GM12864 (cell line): ENCODE data around the gene IFITM2.
"Not testable (repeated sequence)": the region's sequence is repeated elsewhere in the genome, so short reads cannot be mapped to it uniquely, and the experiment has no call there.

Experiments
- DNase-seq: peaks from one replicate; pipeline ENCODE4 v3.0.0-alpha.2; 2011; ENCODE audit warnings: low read depth
- H3K4me3 ChIP-seq: 2 replicates; pipeline ENCODE4 v1.5.1; 2011; ENCODE audit warnings: mild to moderate bottlenecking, low read depth, low read length, control low read depth
- TF ChIP-seq, protein P1 (sequence below): IDR thresholded peaks from 2 replicates; pipeline ENCODE4 v1.5.1; 2011; ENCODE audit warnings: low read depth, mild to moderate bottlenecking, moderate library complexity, low read length, control low read depth, inconsistent platforms; ENCODE audit errors: missing control alignments

IFITM2 gene

DNA sequence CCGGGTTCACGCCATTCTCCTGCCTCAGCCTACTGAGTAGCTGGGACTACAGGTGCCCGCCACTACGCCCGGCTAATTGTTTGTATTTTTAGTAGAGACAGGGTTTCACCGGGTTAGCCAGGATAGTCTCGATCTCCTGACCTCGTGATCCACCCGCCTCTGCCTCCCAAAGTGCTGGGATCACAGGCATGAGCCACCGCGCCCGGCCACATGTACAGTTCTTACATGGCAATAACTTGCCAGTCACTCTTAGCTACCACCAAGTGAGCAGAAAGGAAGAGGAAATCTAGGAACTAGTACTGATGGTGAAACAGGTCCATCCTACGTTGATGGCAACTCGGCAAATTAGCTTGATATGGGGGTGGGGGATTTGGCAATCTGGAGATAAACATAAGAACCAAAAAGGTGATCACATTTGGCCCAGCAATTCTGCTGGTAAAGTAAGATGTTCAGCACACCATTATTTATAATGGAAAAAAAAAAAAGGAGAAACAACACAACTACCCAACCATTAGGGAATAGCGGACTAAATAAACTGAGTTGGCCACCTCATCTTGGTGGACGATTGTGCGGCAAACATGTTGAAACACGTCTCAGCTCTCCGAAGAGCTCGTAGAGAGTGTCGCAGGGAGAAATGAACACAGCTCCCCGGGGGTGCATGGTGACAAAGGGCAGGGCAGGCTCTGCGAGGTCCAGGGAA lies 24.1 kb upstream of the IFITM2 start:
- H3K4me3 ChIP-seq = no peak overlapping the region
- TF ChIP-seq, protein P1, sequence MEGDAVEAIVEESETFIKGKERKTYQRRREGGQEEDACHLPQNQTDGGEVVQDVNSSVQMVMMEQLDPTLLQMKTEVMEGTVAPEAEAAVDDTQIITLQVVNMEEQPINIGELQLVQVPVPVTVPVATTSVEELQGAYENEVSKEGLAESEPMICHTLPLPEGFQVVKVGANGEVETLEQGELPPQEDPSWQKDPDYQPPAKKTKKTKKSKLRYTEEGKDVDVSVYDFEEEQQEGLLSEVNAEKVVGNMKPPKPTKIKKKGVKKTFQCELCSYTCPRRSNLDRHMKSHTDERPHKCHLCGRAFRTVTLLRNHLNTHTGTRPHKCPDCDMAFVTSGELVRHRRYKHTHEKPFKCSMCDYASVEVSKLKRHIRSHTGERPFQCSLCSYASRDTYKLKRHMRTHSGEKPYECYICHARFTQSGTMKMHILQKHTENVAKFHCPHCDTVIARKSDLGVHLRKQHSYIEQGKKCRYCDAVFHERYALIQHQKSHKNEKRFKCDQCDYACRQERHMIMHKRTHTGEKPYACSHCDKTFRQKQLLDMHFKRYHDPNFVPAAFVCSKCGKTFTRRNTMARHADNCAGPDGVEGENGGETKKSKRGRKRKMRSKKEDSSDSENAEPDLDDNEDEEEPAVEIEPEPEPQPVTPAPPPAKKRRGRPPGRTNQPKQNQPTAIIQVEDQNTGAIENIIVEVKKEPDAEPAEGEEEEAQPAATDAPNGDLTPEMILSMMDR = no peak
- no peak for DNase-seq

DNA sequence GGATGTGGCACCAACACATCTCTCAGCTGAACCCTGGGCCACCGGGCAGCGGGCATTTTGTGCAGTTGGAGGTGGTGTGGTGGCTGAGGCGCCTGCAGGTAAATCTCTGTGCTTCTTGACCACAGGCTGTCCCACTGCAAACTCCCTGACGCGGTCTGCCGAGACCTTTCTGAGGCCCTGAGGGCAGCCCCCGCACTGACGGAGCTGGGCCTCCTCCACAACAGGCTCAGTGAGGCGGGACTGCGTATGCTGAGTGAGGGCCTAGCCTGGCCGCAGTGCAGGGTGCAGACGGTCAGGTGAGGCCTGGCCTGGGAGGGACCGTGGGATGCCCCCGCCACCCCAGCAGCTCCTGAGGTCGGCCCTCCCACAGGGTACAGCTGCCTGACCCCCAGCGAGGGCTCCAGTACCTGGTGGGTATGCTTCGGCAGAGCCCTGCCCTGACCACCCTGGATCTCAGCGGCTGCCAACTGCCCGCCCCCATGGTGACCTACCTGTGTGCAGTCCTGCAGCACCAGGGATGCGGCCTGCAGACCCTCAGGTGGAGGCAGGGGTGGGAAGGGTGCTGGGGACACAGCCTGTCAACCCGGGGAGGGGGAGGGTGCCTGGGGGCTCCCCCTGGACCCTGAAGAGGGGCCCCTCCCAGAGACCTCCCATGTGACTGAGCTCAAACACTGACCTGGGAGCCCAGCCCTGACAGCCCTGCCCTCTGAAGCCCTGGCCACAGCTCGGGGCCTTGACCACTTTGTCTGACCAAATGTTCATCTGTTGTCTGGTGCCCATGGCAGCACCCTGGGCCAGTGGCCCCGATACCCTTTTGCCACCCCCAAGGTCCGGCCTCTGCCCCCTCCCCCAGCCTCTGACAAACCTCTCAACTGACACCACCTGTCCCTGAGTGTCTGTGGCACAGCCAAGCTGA lies 23.3 kb upstream of the IFITM2 start:
- H3K4me3 ChIP-seq = no peak overlapping the region
- DNase-seq = no peak
- TF ChIP-seq, protein P1 = no peak

DNA sequence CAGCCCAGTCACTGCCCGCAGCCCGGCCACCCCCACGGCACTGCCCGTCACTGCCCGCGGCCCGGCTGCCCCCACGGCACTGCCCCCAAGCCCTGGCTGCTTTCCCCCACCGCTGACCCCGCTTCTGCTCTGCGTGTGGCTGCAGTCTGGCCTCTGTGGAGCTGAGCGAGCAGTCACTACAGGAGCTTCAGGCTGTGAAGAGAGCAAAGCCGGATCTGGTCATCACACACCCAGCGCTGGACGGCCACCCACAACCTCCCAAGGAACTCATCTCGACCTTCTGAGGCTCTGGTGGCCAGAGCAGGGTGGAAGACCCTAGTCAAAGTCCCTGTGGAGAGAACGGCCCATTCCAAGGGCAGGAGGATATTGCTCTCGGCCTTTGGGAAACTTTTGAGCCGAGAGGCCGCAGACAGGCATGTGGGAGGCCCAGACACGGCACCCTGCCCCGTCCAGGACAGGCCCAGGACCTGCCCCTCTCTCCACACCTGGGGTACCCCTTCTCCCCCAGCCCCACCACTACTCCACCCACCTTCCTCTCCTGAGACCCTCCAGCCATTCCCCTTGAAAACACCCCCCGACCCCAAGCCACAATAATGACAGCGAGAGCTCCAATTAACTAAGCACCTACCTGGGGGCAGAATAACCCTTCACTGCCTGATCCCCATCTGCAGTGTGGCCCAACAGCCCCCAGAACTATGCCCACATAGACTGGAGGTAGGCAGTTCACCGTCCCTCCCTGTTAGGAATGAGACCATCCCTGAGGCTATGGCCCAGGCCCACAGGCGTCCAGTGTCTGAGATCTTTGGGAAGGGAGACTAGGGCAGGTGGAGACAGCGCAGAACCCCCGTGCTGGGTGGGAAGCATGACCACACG lies 22.4 kb upstream of the IFITM2 start:
- H3K4me3 ChIP-seq = no peak overlapping the region
- no peak for DNase-seq
- TF ChIP-seq, protein P1 = no peak

DNA sequence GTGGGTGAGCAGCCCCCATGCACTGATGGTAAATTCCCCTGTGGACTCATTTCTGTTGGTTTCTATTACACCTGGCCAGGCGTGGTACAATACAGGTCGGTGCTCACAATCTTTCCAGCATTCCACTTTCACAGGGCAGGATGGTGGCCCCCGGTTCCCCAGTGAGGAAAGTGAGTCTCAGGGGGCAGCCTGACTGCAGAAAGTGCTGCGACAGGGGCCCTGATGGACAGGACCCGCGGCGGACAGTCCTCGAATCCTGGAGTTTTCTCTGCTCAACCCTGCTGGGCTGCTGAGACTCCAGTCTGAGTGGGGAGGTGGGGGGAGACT lies 21.8 kb upstream of the IFITM2 start:
- TF ChIP-seq, protein P1 = no peak
- H3K4me3 ChIP-seq = no peak overlapping the region
- DNase-seq = no peak

DNA sequence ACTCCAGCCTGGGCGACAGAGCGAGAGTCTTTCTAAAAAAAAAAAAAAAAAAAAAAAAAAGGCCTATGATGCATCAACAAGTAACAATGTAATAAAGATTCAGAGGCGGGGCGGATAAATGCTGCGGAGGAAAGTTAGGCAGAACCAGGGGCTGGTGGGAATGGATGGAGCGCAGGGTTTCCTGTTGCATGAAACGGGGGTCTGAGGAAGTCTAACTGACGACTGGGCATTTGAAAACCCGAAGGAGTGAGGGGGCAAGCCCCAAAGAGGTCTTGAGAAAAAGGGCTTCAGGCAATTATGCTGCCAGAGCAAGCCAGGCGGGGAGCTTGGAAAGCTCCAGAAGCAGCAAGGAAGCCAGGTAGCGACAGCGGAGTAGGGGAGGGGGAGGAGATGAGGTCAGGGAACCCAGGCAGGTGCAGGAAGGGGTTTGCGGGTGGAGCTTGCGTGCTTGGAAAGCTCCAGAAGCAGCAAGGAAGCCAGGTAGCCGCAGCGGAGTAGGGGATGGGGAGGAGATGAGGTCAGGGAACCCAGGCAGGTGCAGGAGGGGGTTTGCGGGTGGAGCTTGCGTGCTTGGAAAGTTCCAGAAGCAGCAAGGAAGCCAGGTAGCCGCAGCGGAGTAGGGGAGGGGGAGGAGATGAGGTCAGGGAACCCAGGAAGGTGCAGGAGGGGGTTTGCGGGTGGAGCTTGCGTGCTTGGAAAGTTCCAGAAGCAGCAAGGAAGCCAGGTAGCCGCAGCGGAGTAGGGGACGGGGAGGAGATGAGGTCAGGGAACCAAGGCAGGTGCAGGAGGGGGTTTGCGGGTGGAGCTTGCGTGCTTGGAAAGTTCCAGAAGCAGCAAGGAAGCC lies 20.4 kb upstream of the IFITM2 start:
- not testable (repeated sequence) for H3K4me3 ChIP-seq, DNase-seq

DNA sequence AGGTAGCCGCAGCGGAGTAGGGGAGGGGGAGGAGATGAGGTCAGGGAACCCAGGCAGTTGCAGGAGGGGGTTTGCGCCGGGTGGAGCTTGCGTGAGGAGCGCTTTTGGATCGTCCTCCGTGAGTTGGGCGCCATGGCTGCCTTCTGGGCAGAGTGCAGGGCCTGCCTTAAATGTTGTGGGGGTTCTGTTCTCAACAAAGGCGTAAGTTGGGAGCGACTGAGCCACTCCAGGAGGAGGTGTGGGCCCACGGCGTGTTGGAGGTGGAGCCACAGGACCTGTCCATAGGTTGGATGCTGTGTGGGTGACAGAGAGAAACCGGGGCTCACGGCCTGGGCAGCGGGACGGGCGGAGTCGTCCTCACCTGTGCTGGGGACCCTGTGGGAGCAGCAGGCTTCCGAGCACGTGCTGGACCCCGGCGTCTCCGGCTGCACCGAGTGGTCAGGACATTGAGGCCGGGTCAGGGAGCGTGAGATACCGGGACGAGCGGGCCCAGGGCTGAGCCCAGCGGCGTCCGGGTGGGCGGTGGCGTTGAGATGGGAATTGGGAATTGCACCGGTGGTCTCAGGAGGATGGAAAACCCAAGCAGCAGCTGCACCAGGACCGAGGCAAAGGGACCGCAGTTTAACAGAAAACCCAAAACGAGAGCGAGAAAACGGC lies 19.7 kb upstream of the IFITM2 start:
- TF ChIP-seq, protein P1 = no peak
- H3K4me3 ChIP-seq = peak overlapping the region; percentile 41
- DNase-seq = no peak
